ENCODE results near the gene TYMP. TPM values are rescaled to one million over a fixed set of nuclear protein-coding genes. Genes with fewer than 3 reads are reported as not detected.

Gene TYMP
- total RNA-seq, 1 experiment from 2014 or later, result 56.0 TPM

DNA sequence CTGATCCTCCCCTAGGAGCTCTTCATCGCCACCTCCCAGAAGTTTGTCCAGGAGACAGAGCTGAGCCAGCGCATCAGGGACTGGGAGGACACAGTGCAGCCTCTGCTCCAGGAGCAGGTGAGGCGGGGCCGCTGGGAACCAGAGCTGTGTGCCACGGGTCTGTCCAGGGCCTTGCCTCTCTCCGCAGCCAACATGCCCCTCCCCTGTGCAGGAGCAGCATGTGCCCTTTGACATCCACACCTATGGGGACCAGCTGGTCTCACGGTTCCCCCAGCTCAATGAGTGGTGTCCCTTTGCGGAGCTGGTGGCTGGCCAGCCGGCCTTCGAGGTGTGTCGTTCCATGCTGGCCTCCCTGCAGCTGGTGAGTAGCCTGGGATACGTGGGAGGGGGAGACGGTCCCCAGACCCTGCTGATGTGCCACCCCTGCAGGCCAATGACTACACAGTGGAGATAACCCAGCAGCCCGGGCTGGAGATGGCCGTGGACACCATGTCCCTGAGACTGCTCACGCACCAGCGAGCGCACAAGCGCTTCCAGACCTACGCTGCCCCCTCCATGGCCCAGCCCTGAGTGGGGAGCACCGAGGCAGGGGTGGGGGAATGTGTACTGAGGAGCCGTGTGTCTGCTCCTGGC is 6.9 kb downstream of the TYMP start:
- in situ Hi-C loops (cut with HindIII; ENCODE audit: low pct_unique_long_range_greater_than_20kb, low sequenced_read_pairs), result no loop called here

DNA sequence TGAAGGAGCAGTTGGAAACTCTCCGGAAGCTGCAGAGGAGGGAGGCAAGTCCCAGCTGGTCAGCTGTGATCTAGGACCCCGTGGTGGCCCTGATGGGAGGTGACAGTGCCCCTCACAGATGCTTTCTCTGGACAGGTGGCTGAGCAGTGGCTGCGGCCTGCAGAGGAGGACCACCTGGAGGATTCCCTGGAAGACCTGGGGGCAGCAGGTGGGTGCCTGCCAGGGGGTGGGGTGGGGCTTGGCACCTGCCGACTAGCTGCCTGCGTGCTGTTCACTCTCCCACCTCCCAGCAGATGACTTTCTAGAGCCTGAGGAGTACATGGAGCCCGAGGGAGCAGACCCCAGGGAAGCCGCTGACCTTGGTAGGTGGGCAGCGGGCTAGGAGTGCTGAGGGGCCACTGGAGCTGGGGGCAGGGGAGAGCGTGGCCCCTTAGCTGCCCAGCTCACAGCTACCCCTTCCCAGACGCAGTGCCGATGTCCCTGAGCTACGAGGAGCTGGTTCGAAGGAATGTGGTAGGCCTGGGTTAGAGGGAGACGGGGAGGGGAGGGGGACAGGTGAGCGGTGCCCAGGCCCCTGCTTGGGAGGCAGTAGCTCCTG is 7.5 kb downstream of the TYMP start:
- H3K27me3 ChIP-seq (ENCODE audit: control insufficient read depth, insufficient read depth, low read length), result no peaks in the 10 kb centered on the region
- H3K4me3 ChIP-seq (ENCODE audit: low read depth in 2 of 2, low read length in 2 of 2), result no peak overlapping the region
- TF ChIP-seq POLR2AphosphoS5 (IDR thresholded peaks at IDR 0.05; ENCODE audit: low read depth, low read length), result no peak
- TF ChIP-seq, protein P1, sequence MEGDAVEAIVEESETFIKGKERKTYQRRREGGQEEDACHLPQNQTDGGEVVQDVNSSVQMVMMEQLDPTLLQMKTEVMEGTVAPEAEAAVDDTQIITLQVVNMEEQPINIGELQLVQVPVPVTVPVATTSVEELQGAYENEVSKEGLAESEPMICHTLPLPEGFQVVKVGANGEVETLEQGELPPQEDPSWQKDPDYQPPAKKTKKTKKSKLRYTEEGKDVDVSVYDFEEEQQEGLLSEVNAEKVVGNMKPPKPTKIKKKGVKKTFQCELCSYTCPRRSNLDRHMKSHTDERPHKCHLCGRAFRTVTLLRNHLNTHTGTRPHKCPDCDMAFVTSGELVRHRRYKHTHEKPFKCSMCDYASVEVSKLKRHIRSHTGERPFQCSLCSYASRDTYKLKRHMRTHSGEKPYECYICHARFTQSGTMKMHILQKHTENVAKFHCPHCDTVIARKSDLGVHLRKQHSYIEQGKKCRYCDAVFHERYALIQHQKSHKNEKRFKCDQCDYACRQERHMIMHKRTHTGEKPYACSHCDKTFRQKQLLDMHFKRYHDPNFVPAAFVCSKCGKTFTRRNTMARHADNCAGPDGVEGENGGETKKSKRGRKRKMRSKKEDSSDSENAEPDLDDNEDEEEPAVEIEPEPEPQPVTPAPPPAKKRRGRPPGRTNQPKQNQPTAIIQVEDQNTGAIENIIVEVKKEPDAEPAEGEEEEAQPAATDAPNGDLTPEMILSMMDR (IDR thresholded peaks at IDR 0.05), result no peak
- no peak for TF ChIP-seq TCF7L2 (IDR thresholded peaks at IDR 0.05; ENCODE audit: low read depth, low read length)
- TF ChIP-seq SIN3A (IDR thresholded peaks at IDR 0.05; ENCODE audit: borderline replicate concordance, insufficient read depth, low read depth, low read length), result no peak
- TF ChIP-seq, protein P2, sequence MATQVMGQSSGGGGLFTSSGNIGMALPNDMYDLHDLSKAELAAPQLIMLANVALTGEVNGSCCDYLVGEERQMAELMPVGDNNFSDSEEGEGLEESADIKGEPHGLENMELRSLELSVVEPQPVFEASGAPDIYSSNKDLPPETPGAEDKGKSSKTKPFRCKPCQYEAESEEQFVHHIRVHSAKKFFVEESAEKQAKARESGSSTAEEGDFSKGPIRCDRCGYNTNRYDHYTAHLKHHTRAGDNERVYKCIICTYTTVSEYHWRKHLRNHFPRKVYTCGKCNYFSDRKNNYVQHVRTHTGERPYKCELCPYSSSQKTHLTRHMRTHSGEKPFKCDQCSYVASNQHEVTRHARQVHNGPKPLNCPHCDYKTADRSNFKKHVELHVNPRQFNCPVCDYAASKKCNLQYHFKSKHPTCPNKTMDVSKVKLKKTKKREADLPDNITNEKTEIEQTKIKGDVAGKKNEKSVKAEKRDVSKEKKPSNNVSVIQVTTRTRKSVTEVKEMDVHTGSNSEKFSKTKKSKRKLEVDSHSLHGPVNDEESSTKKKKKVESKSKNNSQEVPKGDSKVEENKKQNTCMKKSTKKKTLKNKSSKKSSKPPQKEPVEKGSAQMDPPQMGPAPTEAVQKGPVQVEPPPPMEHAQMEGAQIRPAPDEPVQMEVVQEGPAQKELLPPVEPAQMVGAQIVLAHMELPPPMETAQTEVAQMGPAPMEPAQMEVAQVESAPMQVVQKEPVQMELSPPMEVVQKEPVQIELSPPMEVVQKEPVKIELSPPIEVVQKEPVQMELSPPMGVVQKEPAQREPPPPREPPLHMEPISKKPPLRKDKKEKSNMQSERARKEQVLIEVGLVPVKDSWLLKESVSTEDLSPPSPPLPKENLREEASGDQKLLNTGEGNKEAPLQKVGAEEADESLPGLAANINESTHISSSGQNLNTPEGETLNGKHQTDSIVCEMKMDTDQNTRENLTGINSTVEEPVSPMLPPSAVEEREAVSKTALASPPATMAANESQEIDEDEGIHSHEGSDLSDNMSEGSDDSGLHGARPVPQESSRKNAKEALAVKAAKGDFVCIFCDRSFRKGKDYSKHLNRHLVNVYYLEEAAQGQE (IDR thresholded peaks at IDR 0.05; ENCODE audit: insufficient read depth in 1 of 2, low read depth in 2 of 2, low read length in 1 of 2), result no peak
- no peak overlapping the region for H3K27ac ChIP-seq (ENCODE audit: low read length)
- CTCF ChIA-PET, result interaction anchor here (0.5 to 0.6 kb wide), 2 partner anchors 13 to 41 kb away, joined by 3 read pairs; partner anchors contain the start of gene SYCE3
- no peak for ATAC-seq
- no peaks in the 10 kb centered on the region for H3K9me3 ChIP-seq (ENCODE audit: control insufficient read depth, insufficient read depth, low read depth, low read length)
- no TSS peak for BruUV-seq (replicated peaks)
- DNase-seq (ENCODE audit: low read depth, low spot score), result no peak
- in situ Hi-C loops (cut with HindIII; ENCODE audit: low pct_unique_long_range_greater_than_20kb, low sequenced_read_pairs) (no loop called here), intact Hi-C loops (cut with micrococcal nuclease; ENCODE audit: unreplicated experiment) (no loop called here)
- POLR2A ChIA-PET, result interaction anchor here (0.6 kb wide), 2 partner anchors 14 to 64 kb away, joined by 3 to 10 read pairs; partner anchors contain the start of gene NCAPH2
- H3K36me3 ChIP-seq (ENCODE audit: control insufficient read depth, insufficient read depth, low read length), result no peaks in the 10 kb centered on the region; the same call in 1 of the 2 replicates
- peaks cover 3% of the 10 kb centered on the region; the same call in 1 of the 2 replicates for H3K4me1 ChIP-seq (ENCODE audit: control insufficient read depth, insufficient read depth, low read length)

More for the DNA sequence above, 6.9 kb downstream of the TYMP start:
- H3K4me3 ChIP-seq (ENCODE audit: low read depth in 2 of 2, low read length in 2 of 2), result no peak overlapping the region
- BruUV-seq (replicated peaks), result no TSS peak
- intact Hi-C loops (cut with micrococcal nuclease; ENCODE audit: unreplicated experiment), result no loop called here
- H3K36me3 ChIP-seq (ENCODE audit: control insufficient read depth, insufficient read depth, low read length), result no peaks in the 10 kb centered on the region; the same call in 1 of the 2 replicates
- no peak overlapping the region for H3K27ac ChIP-seq (ENCODE audit: low read length)
- ChIA-PET CTCF (interaction anchor here (0.5 kb wide), 1 partner anchor 13 kb away, joined by 3 read pairs; no protein-coding TSS in a partner anchor), POLR2A (interaction anchor here (0.6 kb wide), 1 partner anchor 15 kb away, joined by 3 read pairs; the partner anchor contains the start of gene NCAPH2)
- H3K9me3 ChIP-seq (ENCODE audit: control insufficient read depth, insufficient read depth, low read depth, low read length), result no peaks in the 10 kb centered on the region
- ATAC-seq, result no peak
- TF ChIP-seq, protein P2 (IDR thresholded peaks at IDR 0.05; ENCODE audit: insufficient read depth in 1 of 2, low read depth in 2 of 2, low read length in 1 of 2), result no peak
- TF ChIP-seq SIN3A (IDR thresholded peaks at IDR 0.05; ENCODE audit: borderline replicate concordance, insufficient read depth, low read depth, low read length), result no peak
- no peak for TF ChIP-seq TCF7L2 (IDR thresholded peaks at IDR 0.05; ENCODE audit: low read depth, low read length)
- TF ChIP-seq, protein P1 (IDR thresholded peaks at IDR 0.05), result no peak
- no peak for TF ChIP-seq POLR2AphosphoS5 (IDR thresholded peaks at IDR 0.05; ENCODE audit: low read depth, low read length)
- no peak for DNase-seq (ENCODE audit: low read depth, low spot score)
- peaks cover 4% of the 10 kb centered on the region; the same call in 1 of the 2 replicates for H3K4me1 ChIP-seq (ENCODE audit: control insufficient read depth, insufficient read depth, low read length)
- no peaks in the 10 kb centered on the region for H3K27me3 ChIP-seq (ENCODE audit: control insufficient read depth, insufficient read depth, low read length)
